Activated T-cell treated with anti-CD3 and anti-CD28 coated beads, Interleukin-2, amount 50 U/mL, for 72 hours (primary cell): Measurements from ENCODE around the gene SLC7A11. TPM values are rescaled to one million over a fixed set of nuclear protein-coding genes. Genes with fewer than 3 reads are reported as not detected.

Experiments used
- ATAC-seq, 2 donors: fragments of 150-1000 bp; cut with Tn5 transposase; replicated peaks in 1 of 2; 2 replicates each; pipeline ENCODE4 v1.10.0; 2021; ENCODE audit warnings: moderate library complexity in 2 of 2, mild to moderate bottlenecking in 1 of 2
- DNase-seq, 2 donors: peaks; one replicate each; pipeline ENCODE4 v3.0.0; 2021 to 2022; ENCODE audit warnings: mixed read lengths in 1 of 2
- H3K27ac Mint-ChIP-seq: one replicate; pipeline ENCODE4 v1.8.0; 2022; ENCODE audit warnings: mild to moderate bottlenecking, moderate library complexity, mixed read lengths
- H3K27me3 Mint-ChIP-seq: one replicate; pipeline ENCODE4 v1.8.0; 2022; ENCODE audit warnings: low read depth, mixed read lengths
- H3K36me3 Mint-ChIP-seq, 2 donors: one replicate each; pipeline ENCODE4 v1.8.0; 2022; ENCODE audit warnings: mixed read lengths in 2 of 2, mild to moderate bottlenecking in 1 of 2; ENCODE audit not compliant: insufficient read depth in 2 of 2
- H3K4me1 Mint-ChIP-seq: one replicate; pipeline ENCODE4 v1.8.0; 2022; ENCODE audit warnings: low read depth, mixed read lengths
- H3K4me3 Mint-ChIP-seq, 2 donors: one replicate each; pipeline ENCODE4 v1.8.0; 2022; ENCODE audit warnings: mild to moderate bottlenecking in 2 of 2, mixed read lengths in 2 of 2, moderate library complexity in 2 of 2
- H3K9me3 Mint-ChIP-seq, 2 donors: one replicate each; pipeline ENCODE4 v1.8.0; 2022; ENCODE audit warnings: mixed read lengths in 2 of 2
- total RNA-seq, 2 donors: library from RNA; stranded (reverse); gene quantifications; one replicate each; pipeline ENCODE4 v1.2.3, GENCODE V29; 2022

Gene SLC7A11
- total RNA-seq, 2 donors from 2014 or later: 13.8 to 15.4 TPM

GRCh38 chr4:138192113-138192512 lies 50.0 kb downstream of the SLC7A11 start:
- Mint-ChIP-seq H3K27ac (no peak overlapping the region), H3K4me1 (no peaks in the 10 kb centered on the region), H3K36me3 (no peaks in the 10 kb centered on the region), H3K9me3 (peaks cover 0 to 1% of the 10 kb centered on the region in 2 donors), H3K27me3 (no peaks in the 10 kb centered on the region), H3K4me3 (no peak overlapping the region)
- ATAC-seq: peak; percentile 90 to 96
- DNase-seq: peak; percentile 1 to 12

DNA sequence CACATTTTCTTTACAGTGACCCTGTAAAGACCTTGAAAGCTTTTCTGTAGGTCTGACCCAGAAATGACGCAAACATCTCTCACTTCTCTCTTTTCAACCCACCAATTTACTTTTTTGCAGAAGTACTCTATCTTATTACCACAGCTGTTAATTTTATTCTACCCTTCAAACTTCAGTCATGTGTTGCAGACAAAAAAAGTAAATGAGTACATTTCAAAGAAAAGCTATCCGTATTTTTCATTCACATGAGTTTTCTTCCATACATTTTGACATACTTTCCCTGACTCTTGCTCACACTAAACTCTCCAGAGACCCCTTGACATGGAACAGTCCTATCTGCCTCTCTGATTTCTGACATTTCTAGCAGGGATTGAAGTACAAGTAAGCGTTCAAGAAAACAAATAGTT lies 51.7 kb downstream of the SLC7A11 start:
- H3K27me3 Mint-ChIP-seq: no peaks in the 10 kb centered on the region
- H3K9me3 Mint-ChIP-seq: peaks cover 0 to 1% of the 10 kb centered on the region in 2 donors
- no peak overlapping the region for H3K27ac Mint-ChIP-seq
- no peaks in the 10 kb centered on the region for H3K4me1 Mint-ChIP-seq
- no peaks in the 10 kb centered on the region for H3K36me3 Mint-ChIP-seq
- DNase-seq: no peak
- no peak overlapping the region for H3K4me3 Mint-ChIP-seq
- ATAC-seq: no peak

GRCh38 chr4:138189206-138189605 lies 52.9 kb downstream of the SLC7A11 start:
- no peaks in the 10 kb centered on the region for H3K27me3 Mint-ChIP-seq
- H3K27ac Mint-ChIP-seq: no peak overlapping the region
- no peaks in the 10 kb centered on the region for H3K36me3 Mint-ChIP-seq
- no peaks in the 10 kb centered on the region for H3K4me1 Mint-ChIP-seq
- no peak for DNase-seq
- H3K4me3 Mint-ChIP-seq: no peak overlapping the region
- no peak for ATAC-seq
- H3K9me3 Mint-ChIP-seq: peaks cover 0 to 1% of the 10 kb centered on the region in 2 donors

- no peak for DNase-seq
- Mint-ChIP-seq H3K4me3 (no peak overlapping the region), H3K27ac (no peak overlapping the region), H3K27me3 (no peaks in the 10 kb centered on the region), H3K4me1 (no peaks in the 10 kb centered on the region), H3K36me3 (no peaks in the 10 kb centered on the region), H3K9me3 (peaks cover 0 to 1% of the 10 kb centered on the region in 2 donors)
- no peak for ATAC-seq
Measured at GRCh38 chr4:138188406-138189084, 53.6 kb downstream of the SLC7A11 start.

DNA sequence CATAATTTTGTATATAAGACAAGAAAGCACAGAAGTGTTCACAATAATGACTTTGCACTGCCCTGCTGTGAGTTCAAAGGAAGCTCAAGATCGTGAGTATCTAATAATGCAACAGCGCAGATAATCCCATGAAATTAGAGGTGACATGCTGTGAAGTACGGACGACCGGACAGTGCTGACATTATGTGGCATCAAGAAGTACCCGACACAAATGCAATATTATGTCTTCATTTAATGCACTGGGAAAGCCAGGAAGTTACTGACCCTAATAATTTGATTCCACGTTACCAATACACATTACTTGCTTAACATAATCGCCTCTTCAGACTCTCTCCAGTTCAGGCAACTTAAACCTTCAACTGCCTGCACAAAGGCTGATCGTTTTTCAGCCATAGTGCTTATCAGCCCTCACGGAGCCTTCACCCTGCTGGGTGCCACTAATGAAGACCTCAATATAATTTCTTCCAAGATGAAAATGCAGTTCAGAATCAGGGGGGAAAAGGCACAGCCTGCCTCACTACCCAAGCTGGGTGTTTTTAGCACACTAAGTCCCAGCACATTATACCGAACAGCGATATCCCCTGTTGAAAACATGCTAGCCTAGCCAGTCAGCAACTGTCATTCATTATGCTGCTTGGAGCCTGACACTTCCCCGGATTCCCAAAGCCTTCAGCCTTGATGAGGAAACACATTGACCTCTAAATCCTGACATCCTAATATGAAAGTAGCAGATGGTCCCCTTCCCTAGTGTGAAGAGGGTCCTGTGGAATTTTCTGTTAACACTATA lies 56.1 kb downstream of the SLC7A11 start:
- Mint-ChIP-seq H3K4me3 (no peak overlapping the region), H3K27me3 (no peaks in the 10 kb centered on the region), H3K27ac (no peak overlapping the region), H3K9me3 (no peaks in the 10 kb centered on the region), H3K36me3 (peaks cover 0 to 2% of the 10 kb centered on the region in 2 donors), H3K4me1 (no peaks in the 10 kb centered on the region)
- DNase-seq: no peak
- no peak for ATAC-seq

GRCh38 chr4:138184886-138185285 lies 57.3 kb downstream of the SLC7A11 start:
- Mint-ChIP-seq H3K36me3 (peaks cover 0 to 2% of the 10 kb centered on the region in 2 donors), H3K4me3 (no peak overlapping the region), H3K27ac (no peak overlapping the region)

GRCh38 chr4:138182838-138183426 lies 59.2 kb downstream of the SLC7A11 start:
- DNase-seq (no peak), ATAC-seq (no peak)
- Mint-ChIP-seq H3K4me3 (no peak overlapping the region), H3K36me3 (peaks cover 1 to 5% of the 10 kb centered on the region in 2 donors), H3K9me3 (peaks cover 0 to 3% of the 10 kb centered on the region in 2 donors), H3K27me3 (no peaks in the 10 kb centered on the region), H3K4me1 (peaks cover 4% of the 10 kb centered on the region), H3K27ac (no peak overlapping the region)

More at GRCh38 chr4:138184886-138185285, 57.3 kb downstream of the SLC7A11 start:
- DNase-seq (no peak), ATAC-seq (no peak)
- H3K27me3 Mint-ChIP-seq: no peaks in the 10 kb centered on the region
- H3K9me3 Mint-ChIP-seq: no peaks in the 10 kb centered on the region
- H3K4me1 Mint-ChIP-seq: no peaks in the 10 kb centered on the region

GRCh38 chr4:138181287-138181686 lies 60.9 kb downstream of the SLC7A11 start:
- Mint-ChIP-seq H3K4me1 (peaks cover 4% of the 10 kb centered on the region), H3K27ac (no peak overlapping the region), H3K9me3 (peaks cover 0 to 3% of the 10 kb centered on the region in 2 donors), H3K36me3 (peaks cover 1 to 7% of the 10 kb centered on the region in 2 donors), H3K4me3 (no peak overlapping the region), H3K27me3 (no peaks in the 10 kb centered on the region)
- no peak for ATAC-seq
- no peak for DNase-seq

GRCh38 chr4:138178566-138178965 lies 63.6 kb downstream of the SLC7A11 start:
- H3K36me3 Mint-ChIP-seq: peaks cover 1 to 11% of the 10 kb centered on the region in 2 donors
- ATAC-seq: peak; percentile 72 to 76
- H3K4me3 Mint-ChIP-seq: no peak overlapping the region
- peaks cover 4% of the 10 kb centered on the region for H3K4me1 Mint-ChIP-seq
- H3K27ac Mint-ChIP-seq: no peak overlapping the region
- H3K27me3 Mint-ChIP-seq: no peaks in the 10 kb centered on the region
- DNase-seq: no peak
- H3K9me3 Mint-ChIP-seq: peaks cover 0 to 3% of the 10 kb centered on the region in 2 donors

DNA sequence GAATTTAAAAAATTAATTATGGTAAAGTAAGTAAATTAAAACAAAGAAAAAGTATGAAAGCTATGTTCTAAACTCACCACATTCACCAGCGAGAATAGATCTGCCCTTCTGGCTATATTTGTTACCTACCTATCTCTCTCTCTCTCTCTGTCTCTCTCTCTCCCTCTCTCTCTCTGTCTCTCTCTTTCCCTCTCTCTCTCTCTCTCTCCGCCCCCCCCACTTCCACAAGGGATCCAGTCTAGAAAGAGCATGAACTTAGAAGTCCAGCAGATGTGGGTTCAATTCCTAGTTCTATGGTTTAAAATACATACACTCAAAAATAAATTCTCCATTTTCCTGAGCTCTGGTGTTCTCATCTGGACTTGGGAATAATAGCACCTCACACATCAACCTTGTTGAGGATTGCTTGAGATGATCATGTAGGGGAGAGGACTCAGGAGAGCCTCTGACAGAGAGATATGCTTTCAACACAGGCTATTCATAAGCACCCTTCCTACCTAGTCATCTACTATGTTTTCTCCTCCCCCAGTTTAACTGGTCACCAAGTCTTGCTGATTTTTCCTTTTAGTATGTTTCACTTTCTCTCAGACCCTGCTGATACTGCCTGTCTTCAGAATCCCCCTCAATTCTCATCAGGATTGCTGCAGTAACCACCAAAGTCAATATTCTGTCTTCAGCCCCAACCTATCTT lies 64.7 kb downstream of the SLC7A11 start:
- H3K4me3 Mint-ChIP-seq: no peak overlapping the region

DNA sequence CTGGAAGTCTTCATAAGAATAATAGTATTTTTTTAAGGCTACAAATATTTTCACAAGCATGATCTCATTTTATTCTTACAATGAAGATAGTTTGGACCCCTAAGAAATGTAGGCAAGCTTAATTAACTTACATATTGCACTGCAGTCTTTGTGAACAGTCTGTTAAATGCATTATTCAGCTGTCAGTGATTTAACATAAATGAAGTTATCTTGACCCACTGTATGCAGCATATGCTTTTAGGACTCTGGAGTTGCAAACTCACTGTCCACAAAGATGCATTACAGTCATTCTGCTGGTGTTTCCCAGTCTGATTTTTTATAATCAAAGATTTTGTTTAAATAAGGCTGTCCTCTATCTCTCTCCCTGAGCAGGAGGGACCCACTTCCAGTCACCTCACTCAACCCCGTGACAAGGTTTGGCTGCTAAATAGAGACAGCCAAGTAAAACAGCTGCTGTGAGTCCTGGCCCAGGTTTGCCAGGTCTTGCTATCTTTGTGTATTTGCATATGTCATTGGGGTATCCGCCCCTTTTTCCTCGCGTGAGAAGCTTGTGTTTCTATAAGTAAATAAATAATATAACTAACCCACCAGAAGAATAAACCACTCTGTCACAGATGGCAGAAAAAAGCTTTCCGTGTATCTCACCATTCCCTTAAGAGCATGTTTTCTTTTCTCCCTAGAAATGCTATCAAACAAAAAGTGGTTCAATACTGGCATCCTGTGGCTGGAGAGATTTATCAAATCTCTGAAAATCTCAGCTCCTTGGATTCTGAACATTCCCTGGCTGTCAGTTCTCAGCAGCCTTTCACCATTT lies 67.0 kb downstream of the SLC7A11 start:
- H3K27ac Mint-ChIP-seq: no peak overlapping the region
- H3K36me3 Mint-ChIP-seq: peaks cover 1 to 9% of the 10 kb centered on the region in 2 donors
- no peak for DNase-seq
- no peaks in the 10 kb centered on the region for H3K27me3 Mint-ChIP-seq
- H3K9me3 Mint-ChIP-seq: peaks cover 0 to 3% of the 10 kb centered on the region in 2 donors
- peaks cover 4% of the 10 kb centered on the region for H3K4me1 Mint-ChIP-seq
- ATAC-seq: no peak
- no peak overlapping the region for H3K4me3 Mint-ChIP-seq

More for the DNA sequence above, 64.7 kb downstream of the SLC7A11 start:
- H3K4me1 Mint-ChIP-seq: peaks cover 4% of the 10 kb centered on the region
- H3K27me3 Mint-ChIP-seq: no peaks in the 10 kb centered on the region
- DNase-seq (no peak), ATAC-seq (peak; percentile 20 to 42)
- peaks cover 0 to 3% of the 10 kb centered on the region in 2 donors for H3K9me3 Mint-ChIP-seq
- peaks cover 1 to 11% of the 10 kb centered on the region in 2 donors for H3K36me3 Mint-ChIP-seq
- H3K27ac Mint-ChIP-seq: no peak overlapping the region

GRCh38 chr4:138164208-138164607 lies 77.9 kb downstream of the SLC7A11 start:
- H3K36me3 Mint-ChIP-seq: no peaks in the 10 kb centered on the region
- H3K27me3 Mint-ChIP-seq: no peaks in the 10 kb centered on the region
- ATAC-seq (no peak), DNase-seq (no peak)
- no peak overlapping the region for H3K4me3 Mint-ChIP-seq
- H3K9me3 Mint-ChIP-seq: peaks cover 0 to 1% of the 10 kb centered on the region in 2 donors
- H3K4me1 Mint-ChIP-seq: no peaks in the 10 kb centered on the region
- no peak overlapping the region for H3K27ac Mint-ChIP-seq
